Fibroblast of the aortic adventitia (primary cell): Measurements from ENCODE around the gene NUP214. TPM values are rescaled to one million over a fixed set of nuclear protein-coding genes. Genes with fewer than 3 reads are reported as not detected.

Experiments
- DNase-seq: peaks from one replicate; pipeline ENCODE4 v3.0.0-alpha.2; 2010; ENCODE audit warnings: low read depth
- H3K4me3 ChIP-seq: 2 replicates; pipeline ENCODE4 v1.5.1; 2011; ENCODE audit warnings: low read depth, mild to moderate bottlenecking, control low read depth, low read length, moderate library complexity
- CTCF ChIP-seq: IDR thresholded peaks from 2 replicates; pipeline ENCODE4 v1.5.1; 2011; ENCODE audit warnings: mild to moderate bottlenecking, low read length, control low read depth, inconsistent platforms; ENCODE audit not compliant: insufficient read depth
- total RNA-seq: library from RNA; depleted of rRNA; stranded (reverse); fragments of >200 nt; gene quantifications from 2 replicates; pipeline ENCODE4 v1.2.3, GENCODE V29; 2012; ENCODE audit warnings: low replicate concordance

NUP214 gene
- total RNA-seq, result 18.1 and 20.2 TPM in 2 replicates

GRCh38 chr9:131125288-131126058 is at the start of gene NUP214:
Gene NUP214, plus strand, starts transcription at chr9:131125586. Its CDS starts 119 bp downstream, at chr9:131125705.
- no peak for TF ChIP-seq CTCF

GRCh38 chr9:131076347-131077195 is 48.8 kb upstream of the NUP214 start:
- TF ChIP-seq CTCF, result no peak
- no peak for DNase-seq
- no peak overlapping the region for H3K4me3 ChIP-seq

More at GRCh38 chr9:131125288-131126058, at the start of gene NUP214:
- DNase-seq, result peak; percentile 97
- peak within 1 kb of the TSS; percentile 100 for H3K4me3 ChIP-seq

GRCh38 chr9:131078427-131079366 is 46.7 kb upstream of the NUP214 start:
- DNase-seq, result no peak
- TF ChIP-seq CTCF, result no peak
- no peak overlapping the region for H3K4me3 ChIP-seq

- no peak overlapping the region for H3K4me3 ChIP-seq
- no peak for DNase-seq
- no peak for TF ChIP-seq CTCF
These were observed 44.8 kb upstream of the NUP214 start for GRCh38 chr9:131080589-131080988.

- TF ChIP-seq CTCF, result no peak
- DNase-seq, result no peak
- H3K4me3 ChIP-seq, result no peak overlapping the region
These were observed 43.5 kb upstream of the NUP214 start for GRCh38 chr9:131081868-131082267.
